ENCODE measurements around the gene ODAD2.

Gene ODAD2

DNA sequence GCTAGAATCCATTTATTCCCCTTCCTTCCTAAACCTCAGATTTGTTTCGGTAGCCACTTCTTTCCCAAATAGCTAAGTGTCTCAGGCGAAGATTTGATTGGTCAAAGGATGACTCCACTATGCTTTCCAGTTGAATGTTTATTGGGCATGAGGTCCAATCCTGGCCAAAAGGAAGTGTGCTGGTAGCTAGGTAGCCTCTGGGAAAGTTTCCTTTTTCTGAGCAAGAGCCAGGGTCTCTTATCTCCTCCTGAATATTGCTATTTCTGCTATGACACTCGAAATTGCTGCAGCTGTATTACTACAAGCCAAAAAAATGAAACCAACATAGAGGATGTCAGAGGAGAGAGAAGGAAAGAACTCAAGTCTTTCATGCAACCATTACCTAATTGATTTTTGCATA is 199.8 kb downstream of the ODAD2 start:
- H3K36me3 Mint-ChIP-seq (ENCODE audit: low read depth) = no peaks in the 10 kb centered on the region
- ATAC-seq = no peak
- H3K27ac Mint-ChIP-seq = no peak overlapping the region
- DNase-seq = no peak
- peaks cover 19% of the 10 kb centered on the region for H3K27me3 Mint-ChIP-seq
- no peaks in the 10 kb centered on the region for H3K4me1 Mint-ChIP-seq
- H3K4me3 Mint-ChIP-seq = no peak overlapping the region
- H3K9me3 Mint-ChIP-seq = no peaks in the 10 kb centered on the region

DNA sequence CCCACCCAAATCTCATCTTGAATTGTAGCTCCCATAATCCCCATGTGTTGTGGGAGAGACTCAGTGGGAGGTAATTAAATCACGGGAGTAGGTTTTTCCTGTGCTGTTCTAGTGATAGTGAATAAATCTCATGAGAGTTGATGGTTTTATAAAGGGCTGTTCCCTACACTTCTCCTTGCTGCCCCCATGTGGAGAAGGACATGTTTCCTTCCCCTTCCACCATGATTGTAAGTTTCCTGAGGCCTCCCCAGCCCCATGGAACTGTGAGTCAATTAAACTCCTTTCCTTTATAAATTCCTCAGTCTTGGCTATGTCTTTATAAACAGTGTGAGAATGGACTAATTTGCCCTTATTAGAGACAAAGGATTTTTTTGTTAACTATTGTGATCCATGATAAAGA is 204.7 kb downstream of the ODAD2 start:
- peaks cover 18% of the 10 kb centered on the region for H3K27me3 Mint-ChIP-seq
- H3K4me3 Mint-ChIP-seq = no peak overlapping the region
- H3K4me1 Mint-ChIP-seq = no peaks in the 10 kb centered on the region
- DNase-seq = no peak
- H3K36me3 Mint-ChIP-seq (ENCODE audit: low read depth) = no peaks in the 10 kb centered on the region
- no peak for ATAC-seq
- H3K27ac Mint-ChIP-seq = no peak overlapping the region
- no peaks in the 10 kb centered on the region for H3K9me3 Mint-ChIP-seq

DNA sequence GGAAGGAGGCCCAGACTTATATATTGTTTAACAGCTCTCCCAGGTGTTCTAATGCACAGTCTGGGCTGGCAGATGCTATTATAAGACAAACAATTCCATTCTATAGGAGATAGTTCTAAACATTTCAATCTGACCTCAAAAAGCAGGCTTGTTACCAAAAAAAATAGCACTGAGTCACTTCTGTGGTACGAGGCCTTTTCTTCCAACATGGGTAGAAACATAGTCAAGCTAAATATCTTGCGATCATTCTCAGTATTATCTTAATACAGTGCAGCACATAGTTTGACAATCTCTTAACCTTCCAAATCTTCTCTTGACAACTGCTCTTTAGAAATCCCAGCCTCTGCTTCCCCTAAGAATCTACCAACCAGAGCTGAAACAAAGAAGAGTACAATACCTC is 206.7 kb downstream of the ODAD2 start:
- Mint-ChIP-seq H3K27me3 (peaks cover 17% of the 10 kb centered on the region), H3K36me3 (ENCODE audit: low read depth) (no peaks in the 10 kb centered on the region), H3K27ac (no peak overlapping the region), H3K9me3 (no peaks in the 10 kb centered on the region), H3K4me1 (no peaks in the 10 kb centered on the region), H3K4me3 (no peak overlapping the region)
- no peak for ATAC-seq
- DNase-seq = no peak

DNA sequence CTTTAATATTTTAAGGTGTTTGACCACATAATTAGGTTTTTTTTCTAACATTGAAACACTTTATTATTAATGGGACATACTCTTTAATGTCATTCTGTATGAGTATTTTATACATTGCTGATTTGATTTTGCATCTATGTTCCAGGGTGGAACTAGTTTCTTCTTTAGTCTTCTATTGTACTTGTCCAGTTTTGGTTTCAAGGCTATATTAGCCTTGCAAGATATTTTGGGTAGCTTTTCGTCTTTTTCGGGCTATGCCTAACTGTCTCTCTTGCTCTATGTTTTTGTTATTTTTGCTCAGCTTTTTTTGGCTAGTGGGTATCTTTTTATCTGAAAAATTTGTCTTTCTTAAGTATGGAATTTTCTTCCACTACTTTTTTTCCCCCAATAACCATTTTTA is 214.6 kb downstream of the ODAD2 start:
- Mint-ChIP-seq H3K27ac (no peak overlapping the region), H3K4me3 (no peak overlapping the region), H3K36me3 (ENCODE audit: low read depth) (no peaks in the 10 kb centered on the region), H3K27me3 (peaks cover 15% of the 10 kb centered on the region), H3K4me1 (no peaks in the 10 kb centered on the region), H3K9me3 (no peaks in the 10 kb centered on the region)
- no peak for ATAC-seq
- no peak for DNase-seq

DNA sequence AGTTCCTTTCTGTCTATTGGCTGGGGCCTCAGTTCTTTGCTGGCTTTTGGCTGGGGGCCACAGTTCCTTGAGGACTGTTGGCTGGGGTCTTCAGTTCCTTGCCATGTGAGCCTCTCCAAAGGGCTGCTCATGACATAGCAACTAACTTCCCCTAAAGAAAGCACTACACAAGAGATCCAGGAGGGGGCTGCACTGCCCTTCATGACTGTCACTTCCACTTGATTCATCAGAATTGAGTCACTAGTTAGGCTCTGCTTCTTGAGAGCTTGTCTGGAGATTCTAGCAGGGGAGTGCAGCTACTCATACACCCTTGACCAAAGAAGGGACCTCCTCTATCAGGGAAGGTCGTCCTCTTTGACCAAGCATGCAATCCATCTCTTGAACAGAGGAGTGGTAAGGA is 215.2 kb downstream of the ODAD2 start:
- Mint-ChIP-seq H3K4me3 (no peak overlapping the region), H3K27ac (no peak overlapping the region), H3K4me1 (no peaks in the 10 kb centered on the region), H3K36me3 (ENCODE audit: low read depth) (no peaks in the 10 kb centered on the region), H3K27me3 (peaks cover 15% of the 10 kb centered on the region), H3K9me3 (no peaks in the 10 kb centered on the region)
- DNase-seq (peak; percentile 29), ATAC-seq (peak; percentile 89)

DNA sequence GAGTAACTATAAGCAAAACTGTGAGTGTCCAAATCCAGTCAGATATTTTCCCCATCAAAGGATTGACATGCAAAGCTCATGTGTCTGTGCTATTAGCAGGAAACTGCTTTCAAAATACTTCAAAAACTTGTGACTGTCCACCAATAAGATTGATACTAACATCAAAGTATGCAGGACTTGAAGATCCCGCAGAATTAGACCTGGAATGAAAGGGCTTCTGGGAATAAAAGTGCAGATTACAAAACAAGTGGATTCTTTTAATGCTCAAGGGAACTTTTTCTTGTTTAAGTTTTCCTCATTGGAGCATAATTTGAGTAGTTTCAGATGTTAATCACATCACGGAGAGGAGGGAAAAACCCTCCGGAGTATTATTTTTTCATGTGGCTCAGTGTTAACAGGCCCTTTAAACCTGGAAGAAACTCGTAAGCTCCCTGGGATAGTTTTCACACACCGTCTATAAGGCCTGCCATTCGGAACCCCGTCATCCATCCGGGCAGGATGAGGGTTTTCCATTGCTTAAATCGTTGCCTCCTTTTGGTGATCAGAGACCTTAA is 219.3 kb downstream of the ODAD2 start:
- H3K4me3 Mint-ChIP-seq = no peak overlapping the region
- H3K36me3 Mint-ChIP-seq (ENCODE audit: low read depth) = no peaks in the 10 kb centered on the region
- H3K27ac Mint-ChIP-seq = no peak overlapping the region
- no peaks in the 10 kb centered on the region for H3K9me3 Mint-ChIP-seq
- H3K27me3 Mint-ChIP-seq = peaks cover 24% of the 10 kb centered on the region
- H3K4me1 Mint-ChIP-seq = no peaks in the 10 kb centered on the region
- DNase-seq (no peak), ATAC-seq (no peak)

DNA sequence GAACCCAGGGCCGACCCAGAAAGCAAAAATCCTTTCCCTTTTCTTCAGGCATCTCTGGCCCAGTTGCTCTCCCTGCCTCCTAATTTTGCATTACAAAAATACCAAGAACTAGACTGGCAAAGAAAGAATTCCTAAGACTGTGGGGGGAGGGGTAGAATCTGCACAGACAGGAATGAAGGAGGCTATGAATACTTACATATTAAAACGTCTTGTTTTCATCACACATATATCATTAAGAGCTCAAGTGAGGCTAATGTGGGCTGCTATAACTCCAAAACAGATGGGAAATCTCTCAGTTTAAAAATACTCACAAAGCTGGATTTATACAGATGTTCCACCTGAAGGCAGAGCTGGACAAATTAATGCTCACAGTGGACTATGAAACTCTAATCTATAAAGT is 224.0 kb downstream of the ODAD2 start:
- H3K9me3 Mint-ChIP-seq = no peaks in the 10 kb centered on the region
- H3K4me1 Mint-ChIP-seq = peaks cover 6% of the 10 kb centered on the region
- no peak overlapping the region for H3K27ac Mint-ChIP-seq
- peaks cover 52% of the 10 kb centered on the region for H3K27me3 Mint-ChIP-seq
- DNase-seq = no peak
- H3K4me3 Mint-ChIP-seq = no peak overlapping the region
- ATAC-seq = no peak
- no peaks in the 10 kb centered on the region for H3K36me3 Mint-ChIP-seq (ENCODE audit: low read depth)

DNA sequence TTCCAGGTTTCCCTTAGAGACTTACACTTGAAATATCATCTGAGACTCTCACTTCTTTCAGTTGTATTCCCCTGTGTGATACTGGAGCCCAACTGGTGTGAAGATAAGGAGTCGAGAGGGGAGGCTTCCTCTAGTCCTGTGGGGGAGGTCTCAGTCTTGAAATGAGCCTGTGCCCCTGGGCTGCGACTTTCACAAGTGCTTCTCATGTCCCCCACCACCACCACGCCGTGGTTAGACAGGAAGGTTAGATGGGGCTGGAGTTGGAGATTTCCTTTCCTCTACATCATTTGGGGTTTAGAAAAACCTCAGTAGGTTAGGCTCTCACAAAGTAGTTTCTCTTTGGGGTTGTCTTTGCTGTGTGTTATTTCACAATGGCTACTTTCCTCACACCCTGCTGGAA is 227.6 kb downstream of the ODAD2 start:
- no peak overlapping the region for H3K4me3 Mint-ChIP-seq
- H3K27ac Mint-ChIP-seq = no peak overlapping the region
- ATAC-seq (peak; percentile 94), DNase-seq (peak; percentile 43)
- H3K36me3 Mint-ChIP-seq (ENCODE audit: low read depth) = no peaks in the 10 kb centered on the region
- H3K9me3 Mint-ChIP-seq = no peaks in the 10 kb centered on the region
- peaks cover 57% of the 10 kb centered on the region for H3K27me3 Mint-ChIP-seq
- H3K4me1 Mint-ChIP-seq = peaks cover 6% of the 10 kb centered on the region

DNA sequence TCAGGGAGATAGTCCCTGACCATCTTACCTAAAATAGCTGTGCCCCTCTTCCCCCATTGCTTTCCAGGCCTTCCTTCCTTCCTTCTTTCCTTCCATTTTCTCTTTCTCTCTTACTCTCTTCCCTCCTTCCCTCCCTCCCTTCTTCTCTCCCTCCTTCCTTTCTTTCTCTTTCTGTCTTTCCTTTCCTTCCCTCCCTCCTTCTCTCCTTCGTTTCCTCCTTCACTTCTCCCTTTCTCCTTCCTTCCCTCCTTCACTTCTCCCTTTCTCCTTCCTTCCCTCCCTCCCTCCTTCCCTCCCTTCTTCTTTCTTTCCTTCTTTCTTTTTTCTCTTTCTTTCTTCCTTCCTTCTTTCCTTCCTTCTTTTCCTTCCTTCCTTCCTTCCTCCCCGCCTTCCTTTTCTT is 228.7 kb downstream of the ODAD2 start:
- no peaks in the 10 kb centered on the region for H3K9me3 Mint-ChIP-seq
- no peaks in the 10 kb centered on the region for H3K36me3 Mint-ChIP-seq (ENCODE audit: low read depth)
- no peak for DNase-seq
- no peak for ATAC-seq
- no peak overlapping the region for H3K4me3 Mint-ChIP-seq
- peaks cover 54% of the 10 kb centered on the region for H3K27me3 Mint-ChIP-seq
- H3K4me1 Mint-ChIP-seq = peaks cover 6% of the 10 kb centered on the region
- H3K27ac Mint-ChIP-seq = no peak overlapping the region
